ENCODE results near the gene OR2A12. TPM values are rescaled to one million over a fixed set of nuclear protein-coding genes. Genes with fewer than 3 reads are reported as not detected.

Gene OR2A12
- total RNA-seq, 2 donors from 2014 or later = not detected

DNA sequence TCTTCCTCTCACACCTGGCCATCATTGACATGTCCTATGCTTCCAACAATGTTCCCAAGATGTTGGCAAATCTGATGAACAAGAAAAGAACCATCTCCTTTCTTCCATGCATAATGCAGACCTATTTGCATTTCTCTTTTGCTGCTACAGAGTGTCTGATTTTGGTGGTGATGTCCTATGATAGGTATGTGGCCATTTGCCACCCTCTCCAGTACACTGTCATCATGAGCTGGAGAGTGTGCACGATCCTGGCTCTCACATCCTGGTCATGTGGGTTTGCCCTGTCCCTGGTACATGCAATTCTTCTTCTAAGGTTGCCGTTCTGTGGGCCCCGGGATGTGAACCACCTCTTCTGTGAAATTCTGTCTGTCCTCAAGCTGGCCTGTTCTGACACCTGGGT is 56.1 kb downstream of the OR2A12 start:
- no peaks in the 10 kb centered on the region for H3K27me3 ChIP-seq (replicated peaks; ENCODE audit: insufficient read depth)
- DNase-seq (ENCODE audit: low spot score) (no peak), ATAC-seq (ENCODE audit: insufficient number of reproducible peaks, low FRiP score, low read depth) (no peak)
- no peak overlapping the region for H3K27ac ChIP-seq
- no peaks in the 10 kb centered on the region for H3K36me3 ChIP-seq
- no peak overlapping the region for H3K4me3 ChIP-seq
- TF ChIP-seq, protein P1, sequence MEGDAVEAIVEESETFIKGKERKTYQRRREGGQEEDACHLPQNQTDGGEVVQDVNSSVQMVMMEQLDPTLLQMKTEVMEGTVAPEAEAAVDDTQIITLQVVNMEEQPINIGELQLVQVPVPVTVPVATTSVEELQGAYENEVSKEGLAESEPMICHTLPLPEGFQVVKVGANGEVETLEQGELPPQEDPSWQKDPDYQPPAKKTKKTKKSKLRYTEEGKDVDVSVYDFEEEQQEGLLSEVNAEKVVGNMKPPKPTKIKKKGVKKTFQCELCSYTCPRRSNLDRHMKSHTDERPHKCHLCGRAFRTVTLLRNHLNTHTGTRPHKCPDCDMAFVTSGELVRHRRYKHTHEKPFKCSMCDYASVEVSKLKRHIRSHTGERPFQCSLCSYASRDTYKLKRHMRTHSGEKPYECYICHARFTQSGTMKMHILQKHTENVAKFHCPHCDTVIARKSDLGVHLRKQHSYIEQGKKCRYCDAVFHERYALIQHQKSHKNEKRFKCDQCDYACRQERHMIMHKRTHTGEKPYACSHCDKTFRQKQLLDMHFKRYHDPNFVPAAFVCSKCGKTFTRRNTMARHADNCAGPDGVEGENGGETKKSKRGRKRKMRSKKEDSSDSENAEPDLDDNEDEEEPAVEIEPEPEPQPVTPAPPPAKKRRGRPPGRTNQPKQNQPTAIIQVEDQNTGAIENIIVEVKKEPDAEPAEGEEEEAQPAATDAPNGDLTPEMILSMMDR (IDR thresholded peaks at IDR 0.05) = no peak
- H3K4me1 ChIP-seq (ENCODE audit: control insufficient read depth in 1 of 2, low read depth in 2 of 2) = no peaks in the 10 kb centered on the region
- H3K9me3 ChIP-seq = no peaks in the 10 kb centered on the region

- Histone ChIP-seq H3K9me3 (peaks cover 12% of the 10 kb centered on the region), H3K27ac (no peak overlapping the region), H3K4me3 (no peak overlapping the region), H3K4me1 (ENCODE audit: control insufficient read depth in 1 of 2, low read depth in 2 of 2) (no peaks in the 10 kb centered on the region), H3K27me3 (replicated peaks; ENCODE audit: insufficient read depth) (no peaks in the 10 kb centered on the region), H3K36me3 (no peaks in the 10 kb centered on the region)
- ATAC-seq (ENCODE audit: insufficient number of reproducible peaks, low FRiP score, low read depth) (no peak), DNase-seq (ENCODE audit: low spot score) (no peak)
- TF ChIP-seq, protein P1 (IDR thresholded peaks at IDR 0.05) = no peak
These were observed 58.3 kb downstream of the OR2A12 start for GRCh38 chr7:144144426-144144825.

GRCh38 chr7:144148224-144148827 is 62.2 kb downstream of the OR2A12 start:
- DNase-seq (ENCODE audit: low spot score) (no peak), ATAC-seq (ENCODE audit: insufficient number of reproducible peaks, low FRiP score, low read depth) (no peak)
- TF ChIP-seq, protein P1 (IDR thresholded peaks at IDR 0.05) = no peak
- H3K27ac ChIP-seq = no peak overlapping the region
- H3K4me3 ChIP-seq = no peak overlapping the region
- no peaks in the 10 kb centered on the region for H3K4me1 ChIP-seq (ENCODE audit: control insufficient read depth in 1 of 2, low read depth in 2 of 2)
- peaks cover 12% of the 10 kb centered on the region for H3K9me3 ChIP-seq
- no peaks in the 10 kb centered on the region for H3K36me3 ChIP-seq
- no peaks in the 10 kb centered on the region for H3K27me3 ChIP-seq (replicated peaks; ENCODE audit: insufficient read depth)

Other genes starting within 250 kb of the OR2A12 start
- 10 to 100 TPM; 28.4 to 28.6 TPM for gene TCAF1, start 184.1 kb upstream of the OR2A12 start, total RNA-seq
- not detected for gene OR2F2, start 151.0 kb upstream of the OR2A12 start, total RNA-seq
- not detected for gene OR2F1, start 131.4 kb upstream of the OR2A12 start, total RNA-seq
- gene OR6B1, start 86.0 kb upstream of the OR2A12 start, total RNA-seq = not detected
- not detected for gene OR2A5, start 37.3 kb upstream of the OR2A12 start, total RNA-seq
- not detected for gene OR2A25, start 16.5 kb upstream of the OR2A12 start, total RNA-seq
- gene OR2A2, start 23.3 kb downstream of the OR2A12 start, total RNA-seq = not detected
- not detected for gene OR2A14, start 36.9 kb downstream of the OR2A12 start, total RNA-seq
- 1 to 10 TPM; 1.6 to 5.8 TPM for gene CTAGE4, start 97.2 kb downstream of the OR2A12 start, total RNA-seq
- 1 to 10 TPM; 1.1 to 3.2 TPM for gene ARHGEF35, start 109.6 kb downstream of the OR2A12 start, total RNA-seq
- under 1 TPM in 1 of 2 donors, not detected in 1; 0.49 TPM for gene OR2A42, start 153.3 kb downstream of the OR2A12 start, total RNA-seq
- gene OR2A7, start 178.5 kb downstream of the OR2A12 start, total RNA-seq = 1 to 10 TPM in 1 of 2 donors, under 1 TPM in 1; 0.95 to 2.0 TPM
- gene CTAGE8, start 183.0 kb downstream of the OR2A12 start, total RNA-seq = 1 to 10 TPM in 1 of 2 donors, not detected in 1; 2.1 TPM
- gene OR2A1, start 226.1 kb downstream of the OR2A12 start, total RNA-seq = under 1 TPM in 1 of 2 donors, not detected in 1; 0.14 TPM

Data from thoracic aorta (tissue), 2 donors.